Hepatic stellate cell (primary cell): ENCODE data around the gene MTA3.
"Not testable (repeated sequence)": the region's sequence is repeated elsewhere in the genome, so short reads cannot be mapped to it uniquely, and the experiment has no call there.

Experiments
- DNase-seq: peaks from one replicate; pipeline ENCODE4 v3.0.0; 2011; ENCODE audit warnings: low spot score

Gene MTA3

GRCh38 chr2:42613281-42614064 lies 45.0 kb downstream of the MTA3 start:
- DNase-seq = no peak

- no peak for DNase-seq
Measured at GRCh38 chr2:42614838-42615237, 46.4 kb downstream of the MTA3 start.

GRCh38 chr2:42618116-42618515 lies 49.7 kb downstream of the MTA3 start:
- no peak for DNase-seq

GRCh38 chr2:42618972-42619371 lies 50.5 kb downstream of the MTA3 start:
- DNase-seq = peak; percentile 44

- not testable (repeated sequence) for DNase-seq
Measured at GRCh38 chr2:42621626-42622025, 53.2 kb downstream of the MTA3 start.

- DNase-seq = no peak
Measured at GRCh38 chr2:42622943-42623676, 54.7 kb downstream of the MTA3 start.

GRCh38 chr2:42624047-42624446 lies 55.6 kb downstream of the MTA3 start:
- no peak for DNase-seq

GRCh38 chr2:42628024-42628423 lies 59.6 kb downstream of the MTA3 start:
- DNase-seq = not testable (repeated sequence)

- DNase-seq = no peak
Measured at GRCh38 chr2:42636934-42637333, 68.5 kb downstream of the MTA3 start.

- no peak for DNase-seq
Measured at GRCh38 chr2:42638080-42638784, 69.8 kb downstream of the MTA3 start.

- no peak for DNase-seq
Measured at GRCh38 chr2:42639340-42640077, 71.1 kb downstream of the MTA3 start.

GRCh38 chr2:42640261-42640660 lies 71.8 kb downstream of the MTA3 start:
- no peak for DNase-seq

- DNase-seq = not testable (repeated sequence)
Measured at GRCh38 chr2:42642371-42642770, 73.9 kb downstream of the MTA3 start.

GRCh38 chr2:42645551-42645950 lies 77.1 kb downstream of the MTA3 start:
- DNase-seq = no peak

GRCh38 chr2:42648796-42649195 lies 80.4 kb downstream of the MTA3 start:
- no peak for DNase-seq

GRCh38 chr2:42651057-42651456 lies 82.6 kb downstream of the MTA3 start:
- DNase-seq = no peak

- DNase-seq = no peak
Measured at GRCh38 chr2:42652086-42652485, 83.7 kb downstream of the MTA3 start.

- DNase-seq = no peak
Measured at GRCh38 chr2:42653039-42653438, 84.6 kb downstream of the MTA3 start.

- DNase-seq = no peak
Measured at GRCh38 chr2:42653908-42654445, 85.5 kb downstream of the MTA3 start.

GRCh38 chr2:42658306-42658705 lies 89.9 kb downstream of the MTA3 start:
- DNase-seq = no peak

GRCh38 chr2:42659609-42660008 lies 91.2 kb downstream of the MTA3 start:
- no peak for DNase-seq
